Stimulated activated CD8-positive, alpha-beta memory T cell treated with anti-CD3 and anti-CD28 coated beads, Interleukin-15, amount 100 ng/mL, for 4 hours (primary cell): Measurements from ENCODE around the gene MYH6.
"Not testable (repeated sequence)": the region's sequence is repeated elsewhere in the genome, so short reads cannot be mapped to it uniquely, and the experiment has no call there.

Experiments used
- DNase-seq, 2 donors: peaks; one replicate each; pipeline ENCODE4 v3.0.0-alpha.2; 2020; ENCODE audit warnings: low read depth in 2 of 2

MYH6 gene

DNA sequence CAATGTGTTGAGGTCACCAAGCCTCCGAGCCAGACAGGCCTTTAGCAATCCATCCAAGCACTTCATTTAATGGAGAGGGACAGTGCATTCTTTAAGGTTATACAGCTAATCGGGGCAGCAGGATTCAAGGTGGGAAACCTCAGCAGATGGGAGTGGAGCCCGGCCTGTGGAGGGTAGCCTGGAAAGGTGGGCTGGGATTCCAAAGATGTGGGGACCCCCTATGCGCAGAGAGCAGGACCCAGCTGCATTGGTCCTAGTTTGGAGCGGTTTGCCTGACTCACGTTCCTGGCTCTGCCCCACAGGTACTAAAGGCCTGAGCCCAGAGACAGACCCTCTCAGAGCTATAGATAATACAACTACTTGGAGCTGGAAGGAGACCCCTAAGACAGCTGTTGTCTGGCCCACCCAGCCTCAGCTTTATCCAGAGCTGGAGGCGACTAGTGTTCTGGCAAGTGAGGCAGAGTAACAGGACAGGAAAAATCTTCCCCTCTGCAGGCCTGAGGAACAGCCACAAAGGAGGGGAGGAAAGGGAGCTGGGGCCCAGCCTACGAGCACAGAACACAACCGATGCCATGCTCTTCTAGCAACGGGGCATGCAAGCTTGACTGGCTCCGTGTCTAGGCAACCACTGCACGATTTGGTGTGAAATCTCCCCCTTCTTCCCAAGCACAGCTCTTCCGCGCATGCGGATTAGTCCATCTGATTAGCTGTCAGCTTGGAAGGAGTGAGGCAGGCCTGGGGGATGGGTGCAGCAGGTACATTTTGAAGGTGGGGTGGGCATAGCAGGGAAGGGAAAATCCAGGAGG, 28.5 kb upstream of the MYH6 start:
- no peak for DNase-seq

DNA sequence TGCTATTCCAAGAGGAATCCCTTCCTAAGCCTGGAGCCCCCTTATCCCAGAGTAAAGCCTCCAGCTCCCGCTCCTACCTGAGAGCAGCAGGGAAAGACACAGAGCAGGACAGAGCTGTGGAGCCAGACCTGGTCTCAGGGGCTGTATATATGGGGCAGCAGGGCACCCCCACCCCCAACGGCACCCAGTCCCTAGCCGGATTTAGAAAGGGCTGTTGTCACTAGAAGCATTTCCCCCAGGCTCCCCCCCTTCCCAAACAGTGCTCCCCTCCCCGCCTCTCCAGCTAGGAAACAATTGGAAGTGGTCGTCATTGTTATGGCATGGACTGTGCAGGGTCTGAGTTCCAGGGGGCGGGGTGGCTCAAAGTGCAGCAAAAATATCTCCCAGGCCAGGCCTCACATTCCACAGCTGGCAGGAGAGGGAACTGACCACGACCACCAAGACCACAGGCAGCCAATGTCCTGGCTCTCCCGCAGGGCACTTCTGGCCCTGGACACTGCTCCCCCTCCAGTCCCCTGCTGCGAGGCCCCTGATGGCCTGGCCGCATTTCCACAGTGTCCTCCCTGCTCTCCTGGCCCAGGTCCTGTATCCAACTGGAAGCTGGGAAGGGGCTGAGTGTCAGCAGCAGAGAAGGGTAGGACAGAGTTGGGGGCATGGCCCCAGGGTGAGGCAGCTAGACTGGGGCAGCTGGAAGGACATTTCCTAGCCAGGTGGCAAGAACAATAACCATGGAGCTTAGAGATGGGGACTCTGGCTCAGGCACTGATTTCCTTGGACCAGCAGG, 27.7 kb upstream of the MYH6 start, which contains the start of gene MYH7:
MYH7 (minus strand) TSS at position 118 of the 784 bp plus-strand sequence. CDS start 1,928 bp downstream, outside the sequence.
- no peak for DNase-seq

DNA sequence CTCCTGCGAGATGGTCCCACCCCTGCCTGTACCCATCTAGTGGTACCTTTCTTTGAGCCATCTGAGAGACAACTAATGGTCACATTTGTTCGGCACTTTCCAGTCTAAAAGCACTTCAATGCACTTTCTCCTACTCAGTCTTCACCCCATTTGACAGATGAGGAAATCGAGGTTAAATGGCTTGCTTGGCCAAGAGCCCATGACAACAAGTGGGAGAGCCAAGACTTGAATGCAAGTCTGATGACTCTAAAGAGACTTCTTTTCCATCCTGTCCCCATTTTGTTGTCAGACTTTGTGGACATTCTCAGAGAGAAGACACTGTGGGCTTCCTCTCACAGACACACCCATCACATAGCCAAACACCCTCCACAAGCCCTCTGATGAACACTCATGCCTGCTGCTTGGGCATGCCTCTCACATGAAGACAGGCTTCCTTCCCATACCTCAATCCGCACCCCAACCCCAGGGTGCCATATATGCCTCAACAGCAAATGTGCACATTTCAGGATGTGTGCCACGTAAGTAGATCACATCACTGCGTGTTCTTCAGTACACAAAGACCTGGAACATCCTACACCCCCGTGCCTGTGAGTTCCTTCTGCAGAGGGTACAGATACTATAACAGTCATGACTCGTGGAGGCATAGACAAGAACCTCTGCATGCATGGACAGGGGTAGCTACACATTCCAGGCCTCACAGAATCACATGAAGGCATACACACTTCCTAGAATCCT, 26.6 kb upstream of the MYH6 start:
- DNase-seq: no peak

DNA sequence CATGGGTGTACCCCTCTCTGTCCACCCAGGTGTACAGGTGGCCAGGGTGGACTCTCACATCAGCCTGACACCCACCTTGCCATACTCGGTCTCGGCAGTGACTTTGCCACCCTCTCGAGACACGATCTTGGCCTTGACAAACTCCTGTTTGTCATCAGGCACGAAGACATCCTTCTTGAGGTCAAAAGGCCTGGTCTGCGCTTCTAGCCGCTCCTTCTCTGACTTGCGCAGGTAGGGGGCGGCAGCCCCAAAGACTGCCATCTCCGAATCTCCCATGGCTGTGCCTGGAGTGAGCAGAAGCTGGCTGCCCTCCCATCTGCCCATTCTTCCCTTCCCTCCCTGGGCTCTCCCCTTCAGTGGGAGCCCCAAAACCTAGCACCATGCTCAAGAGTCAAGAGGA, 25.4 kb upstream of the MYH6 start:
- no peak for DNase-seq

DNA sequence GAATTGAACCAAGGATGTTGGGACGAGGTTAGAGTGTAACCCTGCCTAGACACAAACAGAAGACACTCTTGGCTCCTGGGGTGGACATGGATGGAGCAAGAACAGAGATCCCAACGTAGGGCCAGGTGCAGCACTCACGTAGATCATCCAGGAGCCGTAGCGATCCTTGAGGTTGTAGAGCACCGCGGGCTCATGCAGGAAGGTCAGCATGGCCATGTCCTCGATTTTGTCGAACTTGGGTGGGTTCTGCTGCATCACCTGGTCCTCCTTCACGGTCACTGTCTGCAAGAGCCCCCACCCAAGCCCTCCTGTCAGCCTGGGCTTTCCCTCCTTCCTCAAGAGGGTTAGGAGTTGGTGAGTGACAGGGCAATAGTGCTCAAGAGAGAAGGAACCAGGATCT, 24.9 kb upstream of the MYH6 start:
- DNase-seq: no peak

DNA sequence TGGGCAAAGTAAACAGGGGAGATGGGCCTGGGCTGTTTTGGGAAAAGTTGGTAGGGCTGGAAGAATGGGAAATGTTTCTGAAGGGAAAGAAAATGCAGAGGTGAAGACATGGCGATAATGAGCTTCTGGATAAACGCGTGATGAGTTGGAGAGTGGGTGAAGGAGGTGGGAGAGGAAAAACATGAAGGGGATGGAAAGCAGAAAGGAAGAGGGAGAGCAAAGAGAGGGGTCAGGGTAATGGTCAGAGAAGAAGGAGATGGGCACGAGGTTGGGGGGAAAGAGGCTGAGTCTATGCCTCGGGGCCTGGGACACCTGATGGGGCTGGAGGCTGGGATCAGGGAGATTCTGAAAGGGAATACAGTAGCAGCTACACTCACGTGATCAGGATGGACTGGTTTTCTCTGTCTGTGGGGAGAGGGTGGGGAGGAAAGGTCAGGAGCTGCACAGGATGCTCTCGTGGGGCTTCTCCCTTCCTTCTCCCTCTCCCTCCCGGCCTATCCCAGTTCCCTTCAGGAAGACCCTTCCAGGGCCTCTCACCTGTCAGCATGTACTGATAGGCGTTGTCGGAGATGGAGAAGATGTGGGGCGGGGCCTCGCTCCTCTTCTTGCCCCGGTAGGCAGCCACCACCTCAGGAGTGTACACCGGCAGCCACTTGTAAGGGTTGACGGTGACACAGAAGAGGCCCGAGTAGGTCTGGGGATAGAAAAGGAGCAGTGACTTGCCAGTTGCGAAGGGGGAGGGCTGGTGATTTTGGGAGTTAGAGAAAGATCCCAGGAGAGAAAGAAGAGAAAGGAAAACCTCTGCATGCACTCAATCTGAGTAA, 24.2 kb upstream of the MYH6 start:
- no peak for DNase-seq

DNA sequence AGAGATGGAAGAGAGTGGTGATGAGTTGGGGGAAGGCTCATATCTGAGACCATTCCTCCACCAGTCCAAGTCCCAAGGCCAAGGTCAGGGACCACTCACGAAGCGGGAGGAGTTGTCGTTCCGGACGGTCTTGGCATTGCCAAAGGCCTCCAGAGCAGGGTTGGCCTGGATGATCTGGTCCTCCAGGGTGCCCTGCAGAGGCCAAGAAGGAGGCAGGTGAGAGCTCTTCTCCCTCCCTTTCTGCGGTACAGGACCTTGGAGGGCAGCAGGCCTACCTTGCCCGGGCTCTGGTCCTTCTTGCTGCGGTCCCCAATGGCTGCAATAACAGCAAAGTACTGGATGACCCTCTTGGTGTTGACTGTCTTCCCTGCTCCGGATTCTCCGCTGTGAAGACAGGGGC, 23.4 kb upstream of the MYH6 start:
- no peak for DNase-seq

DNA sequence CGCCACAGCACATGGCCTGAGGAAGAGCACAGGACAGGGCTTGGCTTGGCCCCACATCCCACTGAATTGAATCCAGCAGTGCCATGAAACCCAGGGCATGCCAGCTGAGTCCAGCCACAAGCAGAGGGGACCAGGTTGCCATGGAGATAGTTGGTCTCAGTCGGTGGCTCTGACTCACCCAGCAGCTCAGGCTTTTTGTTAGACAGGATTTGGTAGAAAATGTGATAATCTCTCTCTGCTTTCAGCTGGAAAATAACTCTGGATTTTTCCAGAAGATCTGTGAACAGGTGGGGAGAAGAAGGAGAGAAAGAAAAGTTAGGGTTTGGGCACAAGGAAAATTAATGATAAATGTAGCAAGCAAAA, 22.6 kb upstream of the MYH6 start:
- DNase-seq: no peak

DNA sequence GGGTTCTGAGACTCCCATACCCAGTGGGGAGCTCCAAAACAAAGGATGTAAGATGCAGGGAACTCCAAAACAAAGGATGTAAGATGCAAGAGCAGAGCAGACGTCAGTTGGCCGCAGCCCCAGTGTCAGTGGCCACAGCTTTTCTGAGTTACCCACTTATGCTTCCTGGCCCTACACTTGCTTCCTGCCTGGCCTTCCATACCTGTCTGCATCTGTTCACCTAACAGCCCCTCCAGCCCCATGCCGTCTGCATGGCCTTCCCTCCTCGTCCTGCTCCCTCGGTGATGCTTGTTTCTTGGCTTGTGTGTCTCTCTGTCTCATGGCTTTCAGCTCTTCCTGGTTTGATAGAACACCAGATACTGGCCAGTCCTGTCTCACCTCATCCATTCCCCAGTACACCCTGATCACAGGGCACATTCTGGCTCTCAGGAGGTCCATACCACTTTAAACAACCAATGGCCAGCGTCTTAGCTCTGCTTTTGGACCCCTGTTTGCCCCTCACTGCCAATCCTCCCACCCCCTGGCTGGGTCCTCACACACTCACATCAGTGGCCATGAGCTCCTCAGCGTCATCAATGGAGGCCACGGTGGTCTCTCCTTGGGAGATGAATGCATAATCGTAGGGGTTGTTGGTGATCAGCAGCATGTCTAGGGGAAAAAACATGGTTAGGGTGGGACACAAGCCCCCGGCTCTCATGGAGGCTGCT, 22.1 kb upstream of the MYH6 start:
- no peak for DNase-seq

DNA sequence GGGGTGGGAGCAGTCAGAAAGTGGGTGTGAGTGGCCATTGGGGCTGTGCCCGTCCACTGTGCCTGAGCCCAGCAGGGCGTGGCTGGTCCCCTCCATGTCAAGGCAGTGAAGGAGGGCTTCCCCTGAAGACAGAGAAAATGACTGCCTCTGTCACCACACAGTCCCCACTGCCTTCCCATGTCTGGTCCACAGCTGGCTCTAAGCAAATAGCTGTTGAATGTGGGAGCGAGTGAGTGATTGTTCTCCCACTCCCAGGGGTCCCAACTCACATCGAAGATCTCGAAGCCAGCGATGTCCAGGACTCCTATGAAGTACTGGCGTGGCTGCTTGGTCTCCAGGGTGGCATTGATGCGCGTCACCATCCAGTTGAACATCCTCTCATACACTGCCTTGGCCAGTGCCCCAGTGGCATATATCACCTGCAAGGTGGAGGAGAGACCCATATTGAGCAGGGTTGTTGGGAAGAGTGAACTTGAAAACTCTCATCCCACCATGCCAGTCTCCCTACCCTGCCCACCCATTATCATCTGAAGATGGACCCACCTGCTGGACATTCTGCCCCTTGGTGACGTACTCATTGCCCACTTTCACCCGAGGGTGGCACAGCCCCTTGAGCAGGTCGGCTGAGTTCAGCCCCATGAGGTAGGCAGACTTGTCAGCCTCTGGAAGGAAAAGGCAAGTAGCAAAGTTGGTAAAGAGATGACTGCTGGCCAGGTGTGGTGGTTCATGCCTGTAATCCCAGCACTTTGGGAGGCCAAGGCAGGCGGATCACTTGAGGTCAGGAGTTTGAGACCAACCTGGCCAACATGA, 20.8 kb upstream of the MYH6 start:
- DNase-seq: no peak

DNA sequence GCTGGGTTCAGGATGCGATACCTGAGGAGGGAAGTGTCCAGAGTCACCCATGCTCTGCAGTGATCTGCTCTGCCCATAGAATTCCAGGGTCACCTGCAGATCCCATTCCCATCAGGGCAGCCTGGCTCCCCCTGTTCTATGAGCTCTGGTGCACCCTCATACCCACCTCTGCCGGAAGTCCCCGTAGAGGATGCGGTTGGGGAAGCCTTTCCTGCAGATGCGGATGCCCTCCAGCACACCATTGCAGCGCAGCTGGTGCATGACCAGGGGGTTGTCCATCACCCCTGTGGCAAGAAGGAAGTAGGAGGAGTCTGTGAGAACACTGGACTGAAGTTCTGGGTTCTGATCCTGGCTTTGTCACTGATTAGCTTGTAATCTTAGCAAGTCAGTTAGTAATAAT, 17.7 kb upstream of the MYH6 start:
- not testable (repeated sequence) for DNase-seq

DNA sequence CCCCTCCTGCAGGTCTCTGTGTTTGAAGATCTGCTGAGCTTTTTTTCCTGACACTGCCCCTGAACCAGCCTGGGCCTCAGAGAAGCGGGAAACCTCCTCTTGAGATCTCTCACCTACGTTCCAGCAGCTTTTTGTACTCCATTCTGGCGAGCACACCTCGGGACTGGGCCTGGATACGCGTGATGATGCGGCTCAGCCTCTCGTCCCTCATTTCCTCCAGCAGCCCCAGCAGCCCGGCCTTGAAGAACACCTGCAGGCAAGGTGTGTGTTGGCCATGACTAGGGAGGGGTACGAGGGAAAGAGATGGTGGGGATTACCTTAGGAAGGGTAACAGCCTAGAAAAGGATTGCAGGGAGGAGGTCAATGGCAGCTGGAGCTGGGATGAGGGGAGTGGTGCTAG, 17.1 kb upstream of the MYH6 start:
- no peak for DNase-seq

DNA sequence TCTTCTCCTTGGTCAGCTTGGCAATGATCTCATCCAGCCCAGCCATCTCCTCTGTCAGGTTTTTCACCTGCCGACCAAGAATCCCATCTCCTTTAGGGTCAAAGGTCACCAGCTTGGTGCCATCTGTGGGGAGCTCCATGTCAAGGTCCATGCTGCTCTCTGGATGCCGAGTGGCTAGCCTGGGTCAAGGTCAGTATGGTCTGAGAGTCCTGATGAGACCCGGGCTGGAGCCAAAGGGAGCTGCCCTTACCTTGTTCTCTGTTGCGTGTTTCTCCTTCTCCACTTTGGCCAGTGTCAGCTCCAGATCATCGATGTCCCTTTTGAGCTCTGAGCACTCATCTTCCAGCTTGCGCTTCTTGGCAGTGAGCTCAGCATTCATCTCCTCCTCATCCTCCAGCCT, 15.6 kb upstream of the MYH6 start:
- DNase-seq: no peak

DNA sequence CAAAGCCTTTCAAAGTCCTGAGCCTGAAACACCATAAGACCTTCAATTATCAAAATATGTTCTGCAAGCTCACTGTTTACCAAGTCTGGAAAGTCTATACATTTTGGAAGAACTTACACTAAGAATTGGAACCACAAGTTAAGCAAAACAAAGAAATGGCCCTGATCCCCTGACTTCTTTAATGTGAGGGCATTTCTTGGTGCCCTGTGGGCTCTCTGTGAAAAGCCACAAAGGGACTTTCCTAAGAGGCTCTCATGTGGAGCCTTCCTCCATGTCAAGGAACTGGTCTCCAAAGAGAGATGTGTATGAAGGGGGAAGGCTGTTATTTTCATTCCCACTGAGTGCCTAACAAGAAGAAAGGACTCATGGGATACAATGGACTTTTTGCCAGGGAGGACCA, 13.5 kb upstream of the MYH6 start:
- no peak for DNase-seq

DNA sequence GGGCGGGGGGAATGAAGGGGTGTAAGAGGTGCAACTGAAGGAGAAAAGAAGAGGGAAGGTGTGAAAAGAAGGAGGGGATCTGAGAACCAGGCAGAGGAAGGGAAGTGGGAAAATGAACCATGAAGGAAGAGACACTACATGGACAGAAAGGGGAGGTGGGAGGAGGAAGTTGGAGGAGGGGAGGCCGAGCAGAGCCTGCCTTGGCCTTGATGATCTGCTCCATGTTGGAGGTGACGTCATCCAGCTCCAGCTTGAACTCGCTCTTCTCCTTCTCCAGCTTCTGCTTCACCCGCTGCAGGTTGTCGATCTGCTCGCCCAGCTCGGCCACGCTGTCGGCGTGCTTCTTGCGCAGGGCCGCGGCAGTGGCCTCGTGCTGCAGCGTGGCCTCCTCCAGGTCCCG, 11.6 kb upstream of the MYH6 start:
- not testable (repeated sequence) for DNase-seq

DNA sequence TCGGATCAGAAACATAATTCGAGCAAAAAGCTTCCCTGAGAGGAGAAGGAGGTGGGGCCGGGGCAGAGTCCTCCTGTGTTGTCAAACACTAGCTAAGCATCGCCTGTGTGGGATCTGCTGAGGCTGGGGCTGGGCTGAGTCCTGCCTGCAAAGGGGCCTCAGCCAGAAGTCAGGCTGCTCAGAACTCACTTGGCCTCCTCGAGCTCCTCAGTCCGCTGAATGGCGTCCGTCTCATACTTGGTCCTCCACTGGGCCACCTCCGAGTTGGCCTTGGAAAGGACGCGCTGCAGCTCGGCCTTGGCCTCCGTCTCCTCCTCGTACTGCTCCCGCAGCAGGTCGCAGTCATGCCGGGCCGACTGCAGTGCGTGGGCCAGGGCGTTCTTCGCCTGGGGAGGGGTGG, 9.9 kb upstream of the MYH6 start:
- no peak for DNase-seq

DNA sequence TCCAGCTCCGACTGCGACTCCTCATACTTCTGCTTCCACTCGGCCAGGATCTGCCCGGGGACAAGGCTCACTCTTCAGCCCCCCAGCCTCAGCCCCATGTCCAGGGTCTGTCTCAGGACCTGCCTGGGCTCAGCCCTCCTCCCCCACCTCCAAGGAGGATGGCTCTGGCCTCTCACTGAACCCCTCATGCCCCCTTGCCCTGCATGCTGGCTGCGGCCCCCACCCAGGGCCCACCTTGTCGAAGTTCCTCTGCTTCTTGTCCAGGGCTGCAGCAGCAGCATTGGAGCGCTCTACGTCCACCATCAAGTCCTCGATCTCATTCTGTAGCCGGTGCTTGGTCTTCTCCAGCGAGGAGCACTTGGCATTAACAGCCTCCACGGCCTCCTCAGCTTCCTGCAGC, 9.2 kb upstream of the MYH6 start:
- DNase-seq: not testable (repeated sequence)

DNA sequence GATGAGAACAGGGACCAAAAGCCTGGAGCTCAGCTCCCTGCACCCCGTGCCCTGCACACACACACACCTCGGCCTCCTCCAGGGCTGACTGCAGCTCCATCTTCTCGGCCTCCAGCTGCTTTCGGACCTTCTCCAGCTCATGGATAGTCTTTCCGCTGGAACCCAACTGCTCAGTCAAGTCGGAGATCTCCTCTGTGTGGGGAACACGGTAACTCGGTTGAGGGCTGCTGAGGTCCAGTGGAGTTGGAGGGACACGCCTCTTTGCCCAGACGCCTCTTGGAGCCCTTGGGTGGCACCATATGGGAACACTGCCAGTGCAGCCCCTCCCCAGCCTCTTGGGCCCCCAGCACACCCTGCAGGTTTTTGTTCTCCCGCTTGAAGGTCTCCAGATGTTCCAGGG, 8.7 kb upstream of the MYH6 start:
- DNase-seq: no peak

DNA sequence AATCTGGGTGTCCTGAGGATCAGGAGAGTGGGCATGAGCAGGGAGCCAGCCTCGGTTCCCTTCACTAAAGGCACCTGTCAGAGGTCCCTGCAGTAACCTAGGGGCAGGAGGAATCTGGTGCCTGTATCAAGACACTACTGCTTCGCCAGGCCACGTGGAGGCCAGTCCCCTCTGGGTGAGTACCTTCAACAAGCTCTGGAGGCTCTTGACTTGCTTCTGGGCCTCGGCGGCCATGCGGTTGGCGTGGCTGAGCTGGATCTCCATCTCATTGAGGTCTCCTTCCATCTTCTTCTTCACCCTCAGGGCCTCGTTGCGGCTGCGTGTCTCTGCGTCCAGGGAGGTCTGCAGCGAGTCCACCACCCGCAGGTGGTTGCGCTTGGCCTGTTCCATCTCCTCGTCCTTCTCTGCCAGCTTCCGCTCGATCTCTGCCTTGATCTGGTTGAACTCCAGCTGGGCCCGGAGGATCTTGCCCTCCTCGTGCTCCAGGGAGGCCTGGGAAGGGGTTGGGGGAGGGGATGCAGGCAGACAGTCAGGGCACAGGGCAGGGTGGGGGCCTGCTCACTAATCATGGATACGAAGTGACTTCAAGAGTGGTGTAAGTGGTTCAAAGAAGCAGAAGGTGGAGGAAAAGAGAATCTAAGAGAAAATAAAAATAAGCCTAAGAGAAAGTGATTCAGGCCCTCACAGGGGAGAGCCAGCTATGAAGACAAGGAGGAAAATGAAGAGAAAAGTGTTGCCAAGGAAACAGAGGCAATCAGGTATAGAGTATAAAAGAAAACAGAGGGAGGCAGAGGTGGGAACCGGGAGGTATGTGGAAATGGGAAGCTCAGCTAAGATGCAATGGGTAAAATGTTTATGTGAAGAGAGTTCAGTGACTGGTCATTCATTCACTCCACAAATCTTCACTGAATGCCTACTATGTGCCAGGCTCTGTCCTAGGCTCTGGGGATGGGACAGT, 8.0 kb upstream of the MYH6 start:
- no peak for DNase-seq
